K562 (cell line): Measurements from ENCODE around the gene GAB2. TPM values are rescaled to one million over a fixed set of nuclear protein-coding genes. Genes with fewer than 3 reads are reported as not detected.

Experiments used
- ATAC-seq: fragments of 200-7000 bp; cut with Tn5 transposase; 3 replicates; pipeline ENCODE4 v1.9.1; 2020; ENCODE audit warnings: moderate library complexity
- BruUV-seq: library from RNA; stranded (reverse); fragments of 400-500 nt; replicated peaks from 2 replicates; lab custom pipeline; 2021; lab: Mats Ljungman, UMichigan
- CTCF ChIA-PET: fragments of 300-600 bp; formaldehyde crosslinking; extraction: SDS; loops from one replicate; lab custom pipeline; 2021; ENCODE audit warnings: low intra/inter-chr PET ratio; lab: Yijun Ruan, JAX
- POLR2A ChIA-PET: fragments of 300-600, 350-650 bp; sonication (Branson Sonifier 250); formaldehyde crosslinking; extraction: SDS; loops from one replicate; lab custom pipeline; 2021; ENCODE audit warnings: antibody characterized with exemption, inconsistent platforms; lab: Yijun Ruan, JAX
- DNase-seq, 4 experiments: peaks; one replicate each; pipeline versions ENCODE4 v3.0.0 to v3.0.0-alpha.2; 2011 to 2018; ENCODE audit warnings: low spot score in 3 of 4, mixed read lengths in 3 of 4; ENCODE audit errors: extremely low read depth in 1 of 4
- FAIRE-seq: peaks from 2 replicates; lab custom pipeline; 2011; peaks lifted over from hg19 to GRCh38; lab: Jason Lieb, UNC
- H2AFZ ChIP-seq: 2 replicates; pipeline ENCODE4 v1.6.0; 2011; ENCODE audit warnings: low read depth, low read length, control low read depth, inconsistent platforms
- H3K27ac ChIP-seq: fragments of 200-600 bp; 3 replicates; pipeline ENCODE4 v1.8.0; 2011; ENCODE audit warnings: low read depth, mild to moderate bottlenecking, control low read depth, inconsistent platforms, low read length, moderate library complexity, mixed read lengths; ENCODE audit errors: extremely low read depth
- H3K27me3 ChIP-seq, 2 experiments: fragments of 300-600 bp in 1 of 2; 2 replicates in 1 of 2; 3 replicates in 1 of 2; pipeline versions ENCODE4 v1.6.0 to v1.8.0; 2011; ENCODE audit warnings: inconsistent platforms in 2 of 2, low read length in 2 of 2, mild to moderate bottlenecking in 1 of 2, mixed read lengths in 1 of 2, moderate library complexity in 1 of 2; ENCODE audit not compliant: control insufficient read depth in 2 of 2, insufficient read depth in 2 of 2
- H3K36me3 ChIP-seq: fragments of 300-600 bp; 3 replicates; pipeline ENCODE4 v1.8.0; 2011; ENCODE audit warnings: mild to moderate bottlenecking, low read length, inconsistent platforms; ENCODE audit not compliant: control insufficient read depth, insufficient read depth
- H3K4me1 ChIP-seq, 2 experiments: fragments of 200-600 bp in 1 of 2; replicated peaks in 1 of 2; 2 replicates in 1 of 2; 3 replicates in 1 of 2; pipeline versions ENCODE4 v1.5.1 to v1.8.0; 2011; ENCODE audit warnings: inconsistent platforms in 2 of 2, low read length in 2 of 2, mild to moderate bottlenecking in 1 of 2, mixed read lengths in 1 of 2, moderate library complexity in 1 of 2; ENCODE audit not compliant: control insufficient read depth in 2 of 2, insufficient read depth in 2 of 2
- H3K4me2 ChIP-seq: 2 replicates; pipeline ENCODE4 v1.6.1; 2011; ENCODE audit warnings: low read length, control low read depth, inconsistent platforms, mixed read lengths; ENCODE audit not compliant: insufficient read depth
- H3K4me3 ChIP-seq: fragments of 200-600 bp; sonication (generic), shearing (Covaris generic); 2 replicates; pipeline ENCODE4 v1.5.1; 2016; ENCODE audit warnings: control low read depth, inconsistent platforms
- H3K79me2 ChIP-seq: fragments of 200-600 bp; 3 replicates; pipeline ENCODE4 v1.8.0; 2011; ENCODE audit warnings: low read length, inconsistent platforms; ENCODE audit not compliant: control insufficient read depth, insufficient read depth
- H3K9ac ChIP-seq, 2 experiments: 2 replicates each; pipeline versions ENCODE4 v1.6.0 to v1.6.1; 2011; ENCODE audit warnings: low read depth in 2 of 2, low read length in 2 of 2, control low read depth in 1 of 2, inconsistent platforms in 1 of 2, mild to moderate bottlenecking in 1 of 2, mixed read lengths in 1 of 2; ENCODE audit not compliant: insufficient read depth in 1 of 2
- H3K9me1 ChIP-seq: one replicate; pipeline ENCODE4 v1.6.0; 2011; ENCODE audit warnings: inconsistent platforms, mild to moderate bottlenecking, low read length, moderate library complexity; ENCODE audit not compliant: control insufficient read depth, insufficient read depth
- H3K9me3 ChIP-seq: replicated peaks from 2 replicates; pipeline ENCODE4 v1.5.1; 2011; ENCODE audit warnings: low read depth, low read length, inconsistent platforms; ENCODE audit not compliant: control insufficient read depth, insufficient read depth
- H4K20me1 ChIP-seq: replicated peaks from 2 replicates; pipeline ENCODE4 v1.6.1; 2011; ENCODE audit warnings: low read length, inconsistent platforms, mixed read lengths; ENCODE audit not compliant: control insufficient read depth, insufficient read depth
- CGGBP1 ChIP-seq: fragments of 250-450 bp; sonication (Bioruptor Pico); IDR thresholded peaks from 2 replicates; pipeline ENCODE4 v1.9.0; 2021; ENCODE audit warnings: mild to moderate bottlenecking
- HBP1 ChIP-seq: fragments of 450-650 bp; formaldehyde crosslinking; IDR thresholded peaks from 2 replicates; pipeline ENCODE4 v1.4.0; 2022; ENCODE audit warnings: missing genetic modification characterization
- L3MBTL2 ChIP-seq: fragments of 450-650 bp; IDR thresholded peaks from 2 replicates; pipeline ENCODE4 v1.6.1; 2016; ENCODE audit warnings: mild to moderate bottlenecking, moderate library complexity
- MAX ChIP-seq: sonication (generic); formaldehyde crosslinking; IDR thresholded peaks from 2 replicates; pipeline ENCODE4 v1.9.0; 2022; ENCODE audit warnings: mild to moderate bottlenecking, missing genetic modification reagents
- MTF1 ChIP-seq: fragments of 250-450 bp; sonication (Bioruptor Pico); IDR thresholded peaks from 2 replicates; pipeline ENCODE4 v1.9.0; 2021; ENCODE audit warnings: moderate library complexity, mild to moderate bottlenecking, inconsistent platforms, borderline replicate concordance
- PPARD ChIP-seq: fragments of 250-450 bp; sonication (Bioruptor Pico); IDR thresholded peaks from 2 replicates; pipeline ENCODE4 v1.8.0; 2022; ENCODE audit warnings: inconsistent platforms, mild to moderate bottlenecking, moderate library complexity
- SREBF2 ChIP-seq: sonication (generic); formaldehyde crosslinking; IDR thresholded peaks from 2 replicates; pipeline ENCODE4 v1.4.0; 2020; ENCODE audit warnings: mild to moderate bottlenecking, missing genetic modification reagents
- TCF15 ChIP-seq: fragments of 250-450 bp; sonication (Bioruptor Pico); IDR thresholded peaks from 2 replicates; pipeline ENCODE4 v1.8.0; 2022; ENCODE audit warnings: moderate library complexity, mild to moderate bottlenecking, inconsistent platforms
- THAP12 ChIP-seq: fragments of 250-450 bp; sonication (Bioruptor Pico); IDR thresholded peaks from 2 replicates; pipeline ENCODE4 v1.9.0; 2021; ENCODE audit warnings: mild to moderate bottlenecking, inconsistent platforms
- ZBTB26 ChIP-seq: fragments of 450-650 bp; formaldehyde crosslinking; IDR thresholded peaks from 2 replicates; pipeline ENCODE4 v1.4.0; 2022; ENCODE audit warnings: missing genetic modification characterization
- ZKSCAN8 ChIP-seq: fragments of 200-800 bp; sonication (Bioruptor generic); IDR thresholded peaks from 2 replicates; pipeline ENCODE4 v1.6.1; 2016; ENCODE audit warnings: missing genetic modification characterization, missing compliant biosample characterization
- ZNF384 ChIP-seq: IDR thresholded peaks from 2 replicates; pipeline ENCODE4 v1.6.1; 2012; ENCODE audit warnings: low read depth, low read length, improper control_type of control experiment
- WGBS: fragments of 100-300 bp; shearing (Covaris generic); methylation state at CpG from one replicate; pipeline ENCODE4 v1.1.6; 2016; ENCODE audit warnings: low coverage, mixed read lengths; ENCODE audit not compliant: insufficient coverage; ENCODE audit errors: missing lambda C conversion rate; 5-methylcytosine and 5-hydroxymethylcytosine counted together
- in situ Hi-C: fragments of 300-500 bp; cut with MboI; formaldehyde crosslinking; loops from 4 replicates; pipeline ENCODE4 v1.15.0; 2018; ENCODE audit warnings: inconsistent platforms, mixed read lengths
- intact Hi-C: fragments of 100-400 bp; cut with micrococcal nuclease; formaldehyde crosslinking; loops from 2 replicates; pipeline ENCODE4 v1.14.2; 2022
- polyA plus RNA-seq, 8 experiments: library from polyadenylated mRNA; depleted of rRNA in 4 of 8; stranded (reverse) in 5 of 8; unstranded in 3 of 8; fragments of >200 nt; fragmentation: Nextera tagmentation in 2 of 8; fragmentation: Illumina TruSeq in 1 of 8; extraction: Ambion mirVana in 2 of 8; extraction: Trizol in 1 of 8; gene quantifications; 2 replicates each; pipeline versions ENCODE4 v1.2.1 to v1.2.3, GENCODE V29; 2011 to 2014; ENCODE audit warnings: inconsistent platforms in 1 of 8, missing spikeins in 1 of 8
- total RNA-seq, 7 experiments: library from RNA; depleted of rRNA in 6 of 7; stranded (reverse); fragments of >200 nt in 6 of 7; fragmentation: Illumina TruSeq in 2 of 7; extraction: Trizol in 2 of 7; gene quantifications; 2 replicates each; pipeline versions ENCODE4 v1.2.1 to v1.2.3, GENCODE V29; 2011 to 2021; ENCODE audit warnings: low replicate concordance in 1 of 7

The GAB2 gene
- total and polyA plus RNA-seq, 9 of the 15 experiments (the other 6 are each of a cell fraction or from before 2014, with no cell fraction given), result 2.3 to 35.2 (median 16.1) TPM

- no peak overlapping the region for H3K4me2 ChIP-seq
- WGBS, result 71% methylated on average over 16 of the region's 16 CpGs
- H3K9me3 ChIP-seq, result no peaks in the 10 kb centered on the region
- no peak overlapping the region for H2AFZ ChIP-seq
- intact Hi-C loops, result no loop called here
- peaks cover 0 to 8% of the 10 kb centered on the region in 2 experiments; a peak in 3 of 5 replicates for H3K4me1 ChIP-seq
- no peaks in the 10 kb centered on the region for H3K9me1 ChIP-seq
- BruUV-seq, result no TSS peak
- in situ Hi-C loops, result no loop called here
- POLR2A ChIA-PET, result interaction anchor here (2.3 kb wide), 1 partner anchor 10 kb away, joined by 8 read pairs; no protein-coding TSS in a partner anchor
- no peak overlapping the region for H3K27ac ChIP-seq
- H3K36me3 ChIP-seq, result peaks cover 18% of the 10 kb centered on the region; the same call in 2 of the 3 replicates
- no peak overlapping the region for H3K4me3 ChIP-seq
- ATAC-seq (no peak), FAIRE-seq (no peak), DNase-seq (no peak)
- peak overlapping the region in 1 of 2 experiments; percentile 43; a peak in 1 of 4 replicates for H3K9ac ChIP-seq
- no peaks in the 10 kb centered on the region for H3K27me3 ChIP-seq
- CTCF ChIA-PET, result no interaction called here
- no peaks in the 10 kb centered on the region for H4K20me1 ChIP-seq
- H3K79me2 ChIP-seq, result no peaks in the 10 kb centered on the region
- TF ChIP-seq THAP12 (CRISPR knock-in tag), result no peak
- 0 out of 2 replicates have a peak, but pooled peaks have one; percentile 7 for TF ChIP-seq MAX (CRISPR knock-in tag)
- 0 out of 2 replicates have a peak, but pooled peaks have one; percentile 45 for TF ChIP-seq HBP1 (CRISPR knock-in tag)
- TF ChIP-seq MTF1, result no peak
- 0 out of 2 replicates have a peak, but pooled peaks have one; percentile 48 for TF ChIP-seq ZBTB26
- TF ChIP-seq ZNF384, result no peak
- no peak for TF ChIP-seq SREBF2 (CRISPR knock-in tag)
- no peak for TF ChIP-seq CGGBP1 (CRISPR knock-in tag)
- no peak for TF ChIP-seq TCF15 (CRISPR knock-in tag)
- no peak for TF ChIP-seq ZKSCAN8 (CRISPR knock-in tag)
- TF ChIP-seq L3MBTL2, result no peak
- no peak for TF ChIP-seq PPARD (CRISPR knock-in tag)
Measured at GRCh38 chr11:78208257-78209165, 209.1 kb downstream of the GAB2 start.
